GM18505 (cell line): Measurements from ENCODE around the gene CHID1.

Experiments
- ATAC-seq: cut with Tn5 transposase; IDR thresholded peaks from one replicate; pipeline ENCODE4 v1.9.1; 2021; ENCODE audit not compliant: unreplicated experiment
- POLR2A ChIP-seq: IDR thresholded peaks from 4 replicates; pipeline ENCODE4 v1.6.1; 2011; ENCODE audit warnings: borderline replicate concordance; ENCODE audit not compliant: insufficient read depth, insufficient read length; ENCODE audit errors: extremely low read depth

The CHID1 gene

GRCh38 chr11:880447-880846 is 30.2 kb downstream of the CHID1 start:
- no peak for ATAC-seq
- TF ChIP-seq POLR2A, result no peak

GRCh38 chr11:877565-877964 is 33.0 kb downstream of the CHID1 start:
- no peak for ATAC-seq
- no peak for TF ChIP-seq POLR2A

GRCh38 chr11:876545-876944 is 34.1 kb downstream of the CHID1 start:
- no peak for TF ChIP-seq POLR2A
- ATAC-seq, result no peak

- ATAC-seq, result no peak
- TF ChIP-seq POLR2A, result no peak
Measured at GRCh38 chr11:875769-876301, 34.8 kb downstream of the CHID1 start.

GRCh38 chr11:875203-875602 is 35.4 kb downstream of the CHID1 start:
- ATAC-seq, result no peak
- TF ChIP-seq POLR2A, result no peak

GRCh38 chr11:873706-874105 is 36.9 kb downstream of the CHID1 start:
- no peak for ATAC-seq
- no peak for TF ChIP-seq POLR2A

GRCh38 chr11:872799-873198 is 37.8 kb downstream of the CHID1 start:
- TF ChIP-seq POLR2A, result no peak

GRCh38 chr11:871472-871871 is 39.1 kb downstream of the CHID1 start:
- TF ChIP-seq POLR2A, result no peak
- no peak for ATAC-seq

More at GRCh38 chr11:872799-873198, 37.8 kb downstream of the CHID1 start:
- no peak for ATAC-seq

GRCh38 chr11:870418-870817 is 40.2 kb downstream of the CHID1 start:
- no peak for TF ChIP-seq POLR2A
- no peak for ATAC-seq

- no peak for ATAC-seq
- no peak for TF ChIP-seq POLR2A
Measured at GRCh38 chr11:870127-870413, 40.5 kb downstream of the CHID1 start.

GRCh38 chr11:869399-870126 is 41.0 kb downstream of the CHID1 start:
- TF ChIP-seq POLR2A, result no peak
- ATAC-seq, result no peak

- no peak for TF ChIP-seq POLR2A
- no peak for ATAC-seq
Measured at GRCh38 chr11:868802-869201, 41.8 kb downstream of the CHID1 start.

- no peak for ATAC-seq
- TF ChIP-seq POLR2A, result no peak
Measured at GRCh38 chr11:868394-868793, 42.2 kb downstream of the CHID1 start.

- no peak for TF ChIP-seq POLR2A
- ATAC-seq, result no peak
Measured at GRCh38 chr11:867856-868358, 42.7 kb downstream of the CHID1 start.
